K562 (cell line): ENCODE data around the gene UBR1. TPM values are rescaled to one million over a fixed set of nuclear protein-coding genes. Genes with fewer than 3 reads are reported as not detected.
A peak's percentile ranks its signal among the peaks of the same experiment; 100 is the strongest.

Source experiments
- ATAC-seq: fragments of 200-7000 bp; cut with Tn5 transposase; 3 replicates; pipeline ENCODE4 v1.9.1; 2020; ENCODE audit warnings: moderate library complexity
- BruUV-seq: library from RNA; stranded (reverse); fragments of 400-500 nt; replicated peaks from 2 replicates; lab custom pipeline; 2021; lab: Mats Ljungman, UMichigan
- CTCF ChIA-PET: fragments of 300-600 bp; formaldehyde crosslinking; extraction: SDS; loops from one replicate; lab custom pipeline; 2021; ENCODE audit warnings: low intra/inter-chr PET ratio; lab: Yijun Ruan, JAX
- POLR2A ChIA-PET: fragments of 300-600, 350-650 bp; sonication (Branson Sonifier 250); formaldehyde crosslinking; extraction: SDS; loops from one replicate; lab custom pipeline; 2021; ENCODE audit warnings: antibody characterized with exemption, inconsistent platforms; lab: Yijun Ruan, JAX
- DNase-seq, 4 experiments: peaks; one replicate each; pipeline versions ENCODE4 v3.0.0 to v3.0.0-alpha.2; 2011 to 2018; ENCODE audit warnings: low spot score in 3 of 4, mixed read lengths in 3 of 4; ENCODE audit errors: extremely low read depth in 1 of 4
- FAIRE-seq: peaks from 2 replicates; lab custom pipeline; 2011; peaks lifted over from hg19 to GRCh38; lab: Jason Lieb, UNC
- H2AFZ ChIP-seq: 2 replicates; pipeline ENCODE4 v1.6.0; 2011; ENCODE audit warnings: low read depth, low read length, control low read depth, inconsistent platforms
- H3K27ac ChIP-seq: fragments of 200-600 bp; 3 replicates; pipeline ENCODE4 v1.8.0; 2011; ENCODE audit warnings: low read depth, mild to moderate bottlenecking, control low read depth, inconsistent platforms, low read length, moderate library complexity, mixed read lengths; ENCODE audit errors: extremely low read depth
- H3K27me3 ChIP-seq, 2 experiments: fragments of 300-600 bp in 1 of 2; 2 replicates in 1 of 2; 3 replicates in 1 of 2; pipeline versions ENCODE4 v1.6.0 to v1.8.0; 2011; ENCODE audit warnings: inconsistent platforms in 2 of 2, low read length in 2 of 2, mild to moderate bottlenecking in 1 of 2, mixed read lengths in 1 of 2, moderate library complexity in 1 of 2; ENCODE audit not compliant: control insufficient read depth in 2 of 2, insufficient read depth in 2 of 2
- H3K36me3 ChIP-seq: fragments of 300-600 bp; 3 replicates; pipeline ENCODE4 v1.8.0; 2011; ENCODE audit warnings: mild to moderate bottlenecking, low read length, inconsistent platforms; ENCODE audit not compliant: control insufficient read depth, insufficient read depth
- H3K4me1 ChIP-seq, 2 experiments: fragments of 200-600 bp in 1 of 2; replicated peaks in 1 of 2; 2 replicates in 1 of 2; 3 replicates in 1 of 2; pipeline versions ENCODE4 v1.5.1 to v1.8.0; 2011; ENCODE audit warnings: inconsistent platforms in 2 of 2, low read length in 2 of 2, mild to moderate bottlenecking in 1 of 2, mixed read lengths in 1 of 2, moderate library complexity in 1 of 2; ENCODE audit not compliant: control insufficient read depth in 2 of 2, insufficient read depth in 2 of 2
- H3K4me2 ChIP-seq: 2 replicates; pipeline ENCODE4 v1.6.1; 2011; ENCODE audit warnings: low read length, control low read depth, inconsistent platforms, mixed read lengths; ENCODE audit not compliant: insufficient read depth
- H3K4me3 ChIP-seq: fragments of 200-600 bp; sonication (generic), shearing (Covaris generic); 2 replicates; pipeline ENCODE4 v1.5.1; 2016; ENCODE audit warnings: control low read depth, inconsistent platforms
- H3K79me2 ChIP-seq: fragments of 200-600 bp; 3 replicates; pipeline ENCODE4 v1.8.0; 2011; ENCODE audit warnings: low read length, inconsistent platforms; ENCODE audit not compliant: control insufficient read depth, insufficient read depth
- H3K9ac ChIP-seq, 2 experiments: 2 replicates each; pipeline versions ENCODE4 v1.6.0 to v1.6.1; 2011; ENCODE audit warnings: low read depth in 2 of 2, low read length in 2 of 2, control low read depth in 1 of 2, inconsistent platforms in 1 of 2, mild to moderate bottlenecking in 1 of 2, mixed read lengths in 1 of 2; ENCODE audit not compliant: insufficient read depth in 1 of 2
- H3K9me1 ChIP-seq: one replicate; pipeline ENCODE4 v1.6.0; 2011; ENCODE audit warnings: inconsistent platforms, mild to moderate bottlenecking, low read length, moderate library complexity; ENCODE audit not compliant: control insufficient read depth, insufficient read depth
- H3K9me3 ChIP-seq: replicated peaks from 2 replicates; pipeline ENCODE4 v1.5.1; 2011; ENCODE audit warnings: low read depth, low read length, inconsistent platforms; ENCODE audit not compliant: control insufficient read depth, insufficient read depth
- H4K20me1 ChIP-seq: replicated peaks from 2 replicates; pipeline ENCODE4 v1.6.1; 2011; ENCODE audit warnings: low read length, inconsistent platforms, mixed read lengths; ENCODE audit not compliant: control insufficient read depth, insufficient read depth
- ADNP ChIP-seq: fragments of 200-800 bp; sonication (Bioruptor generic); IDR thresholded peaks from 2 replicates; pipeline ENCODE4 v1.6.1; 2016; ENCODE audit warnings: missing genetic modification characterization, missing compliant biosample characterization
- CEBPG ChIP-seq, 3 experiments: fragments of 200-800 bp in 1 of 3; sonication (Bioruptor generic) in 1 of 3; sonication (generic) in 1 of 3; formaldehyde crosslinking in 1 of 3; IDR thresholded peaks in 2 of 3; conservative IDR thresholded peaks in 1 of 3; 2 replicates each; pipeline versions ENCODE4 v1.6.1 to v1.8.0; 2016 to 2022; ENCODE audit warnings: missing compliant biosample characterization in 2 of 3, missing genetic modification characterization in 2 of 3, mild to moderate bottlenecking in 1 of 3, missing genetic modification reagents in 1 of 3
- ETV5 ChIP-seq: sonication (generic); formaldehyde crosslinking; IDR thresholded peaks from 2 replicates; pipeline ENCODE4 v1.4.0; 2020; ENCODE audit warnings: low read depth, mild to moderate bottlenecking, missing genetic modification reagents
- ZNF589 ChIP-seq: fragments of 200-800 bp; sonication (Bioruptor generic); IDR thresholded peaks from 2 replicates; pipeline ENCODE4 v1.6.1; 2016; ENCODE audit warnings: low read depth, missing genetic modification characterization, missing compliant biosample characterization
- ZNF639 ChIP-seq, 2 experiments: fragments of 200-800 bp in 1 of 2; sonication (Bioruptor generic) in 1 of 2; sonication (generic) in 1 of 2; formaldehyde crosslinking in 1 of 2; IDR thresholded peaks in 1 of 2; conservative IDR thresholded peaks in 1 of 2; 2 replicates each; pipeline versions ENCODE4 v1.5.0 to v1.6.1; 2016 to 2020; ENCODE audit warnings: missing compliant biosample characterization in 1 of 2, missing genetic modification characterization in 1 of 2, missing genetic modification reagents in 1 of 2
- WGBS: fragments of 100-300 bp; shearing (Covaris generic); methylation state at CpG from one replicate; pipeline ENCODE4 v1.1.6; 2016; ENCODE audit warnings: low coverage, mixed read lengths; ENCODE audit not compliant: insufficient coverage; ENCODE audit errors: missing lambda C conversion rate; 5-methylcytosine and 5-hydroxymethylcytosine counted together
- in situ Hi-C: fragments of 300-500 bp; cut with MboI; formaldehyde crosslinking; loops from 4 replicates; pipeline ENCODE4 v1.15.0; 2018; ENCODE audit warnings: inconsistent platforms, mixed read lengths
- intact Hi-C: fragments of 100-400 bp; cut with micrococcal nuclease; formaldehyde crosslinking; loops from 2 replicates; pipeline ENCODE4 v1.14.2; 2022
- polyA plus RNA-seq, 8 experiments: library from polyadenylated mRNA; depleted of rRNA in 4 of 8; stranded (reverse) in 5 of 8; unstranded in 3 of 8; fragments of >200 nt; fragmentation: Nextera tagmentation in 2 of 8; fragmentation: Illumina TruSeq in 1 of 8; extraction: Ambion mirVana in 2 of 8; extraction: Trizol in 1 of 8; gene quantifications; 2 replicates each; pipeline versions ENCODE4 v1.2.1 to v1.2.3, GENCODE V29; 2011 to 2014; ENCODE audit warnings: inconsistent platforms in 1 of 8, missing spikeins in 1 of 8
- total RNA-seq, 7 experiments: library from RNA; depleted of rRNA in 6 of 7; stranded (reverse); fragments of >200 nt in 6 of 7; fragmentation: Illumina TruSeq in 2 of 7; extraction: Trizol in 2 of 7; gene quantifications; 2 replicates each; pipeline versions ENCODE4 v1.2.1 to v1.2.3, GENCODE V29; 2011 to 2021; ENCODE audit warnings: low replicate concordance in 1 of 7

UBR1 gene
- total and polyA plus RNA-seq, 9 of the 15 experiments (the other 6 are each of a cell fraction or from before 2014, with no cell fraction given), result 5.8 to 30.7 (median 15.3) TPM

- POLR2A ChIA-PET, result no interaction called here
- peak; percentile 37 for ATAC-seq
- H3K27me3 ChIP-seq, result no peaks in the 10 kb centered on the region
Observed at GRCh38 chr15:43095708-43096347, 10.0 kb downstream of the UBR1 start.

More at GRCh38 chr15:43095708-43096347, 10.0 kb downstream of the UBR1 start:
- intact Hi-C loops (no loop called here), in situ Hi-C loops (no loop called here)
- no peak for DNase-seq
- CTCF ChIA-PET, result no interaction called here
- TF ChIP-seq CEBPG (CRISPR knock-in tag; IDR thresholded peaks at IDR 0.05) (no peak), CEBPG (tag; conservative IDR thresholded peaks at IDR 0.05 in 1 of 2, IDR thresholded peaks at IDR 0.05 in 1 of 2) (0 out of 4 replicates have a peak, but pooled peaks of 1 of the 2 experiments have one; percentile 16), ETV5 (CRISPR knock-in tag) (no peak), ZNF639 (CRISPR knock-in tag; conservative IDR thresholded peaks at IDR 0.05 in 1 of 2, IDR thresholded peaks at IDR 0.05 in 1 of 2) (0 out of 4 replicates have a peak, but pooled peaks of 1 of the 2 experiments have one; percentile 13), ADNP (0 out of 2 replicates have a peak, but pooled peaks have one; percentile 22), ZNF589 (CRISPR knock-in tag) (no peak)
- H3K36me3 ChIP-seq, result peaks cover 48% of the 10 kb centered on the region
- H3K27ac ChIP-seq, result peak overlapping the region; percentile 50; the same call in 2 of the 3 replicates
- 47% methylated on average over 5 of the region's 8 CpGs for WGBS
- no peak overlapping the region; a peak in 1 of 4 replicates for H3K9ac ChIP-seq
- peaks cover 11 to 27% of the 10 kb centered on the region in 2 experiments for H3K4me1 ChIP-seq
- BruUV-seq, result no TSS peak
- peaks cover 86% of the 10 kb centered on the region for H3K79me2 ChIP-seq
- H3K4me2 ChIP-seq, result peak overlapping the region; percentile 34; the same call in 1 of the 2 replicates
- no peak overlapping the region for H3K4me3 ChIP-seq
- FAIRE-seq, result no peak
- H3K9me1 ChIP-seq, result no peaks in the 10 kb centered on the region
- H2AFZ ChIP-seq, result no peak overlapping the region
- no peaks in the 10 kb centered on the region for H3K9me3 ChIP-seq
- H4K20me1 ChIP-seq, result no peaks in the 10 kb centered on the region
